ENCODE results near the gene PHRF1. TPM values are rescaled to one million over a fixed set of nuclear protein-coding genes. Genes with fewer than 3 reads are reported as not detected.
"Not testable (repeated sequence)": the region's sequence is repeated elsewhere in the genome, so short reads cannot be mapped to it uniquely, and the experiment has no call there.

Gene PHRF1
- total RNA-seq, 1 experiment from 2014 or later: 35.6 TPM

DNA sequence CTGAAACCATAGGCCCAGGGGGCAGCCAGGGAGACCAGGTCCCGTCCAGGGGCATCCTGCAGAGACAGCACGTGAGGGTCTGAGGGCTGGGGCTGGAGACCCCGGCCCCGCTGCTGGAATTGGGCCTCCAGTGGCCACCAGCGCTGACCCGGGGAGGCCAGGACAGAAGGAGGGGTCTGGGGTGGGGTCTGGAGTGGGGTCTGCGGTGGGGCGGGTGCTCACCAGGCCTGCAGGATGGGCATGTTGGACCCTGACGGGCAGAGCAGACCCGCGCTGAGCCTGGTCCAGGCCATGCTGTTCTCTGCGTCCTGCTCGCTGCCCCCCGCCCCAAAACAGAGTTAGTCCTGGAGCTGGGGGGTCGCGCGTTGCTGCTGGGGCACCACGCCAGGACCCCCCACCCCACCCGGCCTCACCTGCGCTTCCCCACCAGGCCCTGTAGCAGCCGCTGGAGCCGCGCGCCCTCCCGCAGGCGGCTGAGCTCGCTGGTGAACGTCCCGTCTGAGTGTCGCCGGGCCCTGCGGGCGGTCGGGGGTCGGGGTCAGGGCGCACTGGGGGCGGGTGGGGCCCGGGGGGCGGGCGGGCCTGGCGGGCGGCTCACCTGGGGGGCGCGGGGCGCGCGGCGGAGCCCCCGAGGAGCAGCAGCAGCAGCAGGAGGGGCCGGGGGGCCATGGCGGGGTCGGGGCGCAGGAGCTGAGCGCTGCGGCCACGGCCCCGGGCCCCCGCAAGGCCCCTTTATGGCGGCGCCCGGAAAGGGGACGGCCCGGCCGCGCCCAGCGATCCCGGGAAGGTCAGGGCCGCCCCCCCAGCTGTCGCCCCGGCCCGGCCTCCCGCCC, 50.4 kb downstream of the PHRF1 start, which contains the start of gene SCT:
SCT (minus strand) TSS at position 707 of the 833 bp plus-strand sequence; CDS start at position 669, 38 bp downstream.
- no peak for DNase-seq (ENCODE audit: low read depth)

DNA sequence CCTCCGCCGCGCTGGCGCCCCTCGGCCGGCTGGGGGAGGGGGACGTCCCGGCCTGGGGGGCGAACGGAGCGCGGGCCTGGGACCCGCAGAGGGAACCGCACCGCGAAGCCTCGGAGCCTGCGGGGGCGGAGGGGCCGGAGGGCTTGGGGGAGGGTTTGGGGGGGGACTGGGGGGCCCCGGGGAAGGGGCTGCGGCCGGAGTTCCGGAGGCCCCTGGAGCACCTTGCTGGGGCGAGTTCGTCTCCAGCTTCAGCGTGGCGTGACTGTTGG, 51.0 kb downstream of the PHRF1 start:
- no peak for DNase-seq (ENCODE audit: low read depth)

DNA sequence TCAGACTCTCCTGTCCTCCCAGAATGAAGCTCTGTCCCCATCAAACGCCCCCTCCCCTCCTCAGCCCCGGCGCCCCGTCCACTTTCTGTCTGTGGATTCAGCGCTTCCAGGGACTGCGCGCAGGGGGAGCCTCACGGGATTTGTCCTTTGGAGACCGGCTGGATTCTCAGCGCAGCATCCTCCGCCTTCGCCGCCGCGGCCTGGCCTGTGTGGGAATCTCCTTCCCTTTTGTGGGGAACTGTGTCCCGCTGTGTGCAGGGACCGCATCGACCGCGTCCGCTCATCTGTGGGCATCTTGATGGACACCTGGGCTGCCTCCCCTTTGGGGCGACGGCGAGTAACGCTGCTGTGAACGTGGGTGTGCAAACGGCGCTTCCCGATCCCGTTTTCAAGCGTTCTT, 51.8 kb downstream of the PHRF1 start:
- no peak for DNase-seq (ENCODE audit: low read depth)

DNA sequence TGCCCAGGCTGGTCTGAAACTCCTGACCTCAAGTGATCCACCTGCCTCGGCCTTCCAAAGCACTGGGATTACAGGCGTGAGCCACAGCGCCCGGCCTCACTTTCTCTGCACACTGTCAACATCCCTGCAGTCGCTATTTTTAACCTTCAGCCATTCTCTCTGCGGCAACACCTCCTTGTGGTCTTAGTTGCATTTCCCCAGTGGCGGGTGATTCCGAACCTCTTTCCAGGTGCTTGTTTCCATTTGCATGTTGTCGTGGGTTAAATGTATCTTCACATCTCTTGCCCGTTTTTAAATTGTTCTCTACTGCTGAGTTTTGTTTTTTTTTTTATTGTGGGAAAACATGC, 52.9 kb downstream of the PHRF1 start:
- DNase-seq (ENCODE audit: low read depth): no peak

DNA sequence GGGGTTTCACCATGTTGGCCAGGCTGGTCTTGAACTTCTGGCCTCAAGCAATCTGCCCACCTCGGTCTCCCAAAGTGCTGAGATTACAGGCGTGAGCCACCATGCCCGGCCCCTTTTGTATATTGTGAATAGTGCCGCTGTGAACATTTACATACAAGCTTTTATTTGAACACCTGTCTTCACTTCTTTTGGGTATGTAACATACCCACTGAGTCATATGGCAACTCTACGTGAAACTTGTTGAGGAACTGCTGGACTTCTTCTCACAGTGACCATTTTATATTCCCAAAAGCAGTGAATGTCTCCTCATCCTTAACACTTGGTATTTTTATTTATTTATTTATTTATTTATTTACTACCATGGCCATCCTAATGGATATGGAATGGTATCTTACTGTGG, 54.6 kb downstream of the PHRF1 start:
- DNase-seq (ENCODE audit: low read depth): no peak

DNA sequence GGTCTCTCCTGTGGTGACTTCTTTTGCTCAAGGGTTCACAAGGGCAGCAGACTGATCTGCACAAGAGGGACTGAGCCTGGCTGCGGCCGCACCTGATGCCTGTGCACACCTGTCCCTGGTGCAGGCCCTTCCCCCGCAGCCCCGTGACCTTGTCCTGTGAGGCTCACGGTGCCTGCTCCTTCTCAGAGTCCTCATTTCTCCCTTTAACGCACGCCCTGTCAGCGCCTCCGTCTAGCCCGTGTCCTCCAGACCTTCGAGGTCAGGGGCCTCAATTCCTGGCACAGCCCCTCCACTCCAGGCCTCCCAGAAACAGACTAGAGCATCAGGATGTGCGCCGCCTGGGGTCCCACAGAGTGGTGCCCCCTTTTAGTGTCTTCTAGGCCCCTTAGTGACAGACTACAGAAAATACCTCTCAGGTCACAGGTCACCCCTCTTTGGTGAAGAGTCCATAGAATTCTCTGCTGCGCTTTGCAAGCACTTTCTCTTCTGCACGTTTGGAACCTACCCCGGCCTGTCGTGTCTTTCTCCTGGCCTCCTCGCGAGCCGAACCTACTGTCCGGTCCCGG, 59.8 kb downstream of the PHRF1 start:
- no peak for DNase-seq (ENCODE audit: low read depth)

DNA sequence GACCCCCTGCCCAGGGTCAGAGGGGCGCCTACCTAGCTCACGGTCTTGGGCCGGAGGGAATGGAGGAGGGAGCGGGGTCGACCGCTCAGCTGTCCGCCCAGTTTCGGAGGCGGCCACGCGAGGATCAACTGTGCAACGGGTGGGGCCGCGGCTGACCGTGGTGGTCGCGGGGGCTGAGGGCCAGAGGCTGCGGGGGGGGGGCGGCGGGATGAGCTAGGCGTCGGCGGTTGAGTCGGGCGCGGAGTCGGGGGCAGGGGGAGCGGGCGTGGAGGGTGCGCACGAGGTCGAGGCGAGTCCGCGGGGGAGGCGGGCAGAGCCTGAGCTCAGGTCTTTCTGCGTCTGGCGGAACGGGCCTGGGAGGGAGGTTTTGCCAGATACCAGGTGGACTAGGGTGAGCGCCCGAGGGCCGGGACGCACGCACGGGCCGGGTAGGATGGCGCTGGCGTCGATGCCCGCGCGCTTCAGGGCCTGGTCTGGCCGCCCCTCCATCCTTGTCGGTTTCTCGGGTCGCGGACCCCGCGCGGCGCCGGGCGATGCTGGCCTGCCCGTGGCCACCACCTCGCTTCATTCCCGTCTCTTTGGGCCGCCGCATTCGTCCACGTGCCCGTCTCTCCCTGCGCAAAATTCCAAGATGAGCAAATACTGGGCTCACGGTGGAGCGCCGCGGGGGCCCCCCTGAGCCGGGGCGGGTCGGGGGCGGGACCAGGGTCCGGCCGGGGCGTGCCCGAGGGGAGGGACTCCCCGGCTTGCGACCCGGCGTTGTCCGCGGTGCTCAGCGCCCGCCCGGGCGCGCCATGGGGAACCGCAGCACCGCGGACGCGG, 60.5 kb downstream of the PHRF1 start, which contains the start of gene DRD4:
DRD4 (plus strand) TSS at position 759 of the 822 bp plus-strand sequence; CDS start at position 795, 36 bp downstream.
- no peak for DNase-seq (ENCODE audit: low read depth)

DNA sequence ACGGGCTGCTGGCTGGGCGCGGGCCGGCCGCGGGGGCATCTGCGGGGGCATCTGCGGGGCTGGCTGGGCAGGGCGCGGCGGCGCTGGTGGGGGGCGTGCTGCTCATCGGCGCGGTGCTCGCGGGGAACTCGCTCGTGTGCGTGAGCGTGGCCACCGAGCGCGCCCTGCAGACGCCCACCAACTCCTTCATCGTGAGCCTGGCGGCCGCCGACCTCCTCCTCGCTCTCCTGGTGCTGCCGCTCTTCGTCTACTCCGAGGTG, 61.0 kb downstream of the PHRF1 start:
- no peak for DNase-seq (ENCODE audit: low read depth)

DNA sequence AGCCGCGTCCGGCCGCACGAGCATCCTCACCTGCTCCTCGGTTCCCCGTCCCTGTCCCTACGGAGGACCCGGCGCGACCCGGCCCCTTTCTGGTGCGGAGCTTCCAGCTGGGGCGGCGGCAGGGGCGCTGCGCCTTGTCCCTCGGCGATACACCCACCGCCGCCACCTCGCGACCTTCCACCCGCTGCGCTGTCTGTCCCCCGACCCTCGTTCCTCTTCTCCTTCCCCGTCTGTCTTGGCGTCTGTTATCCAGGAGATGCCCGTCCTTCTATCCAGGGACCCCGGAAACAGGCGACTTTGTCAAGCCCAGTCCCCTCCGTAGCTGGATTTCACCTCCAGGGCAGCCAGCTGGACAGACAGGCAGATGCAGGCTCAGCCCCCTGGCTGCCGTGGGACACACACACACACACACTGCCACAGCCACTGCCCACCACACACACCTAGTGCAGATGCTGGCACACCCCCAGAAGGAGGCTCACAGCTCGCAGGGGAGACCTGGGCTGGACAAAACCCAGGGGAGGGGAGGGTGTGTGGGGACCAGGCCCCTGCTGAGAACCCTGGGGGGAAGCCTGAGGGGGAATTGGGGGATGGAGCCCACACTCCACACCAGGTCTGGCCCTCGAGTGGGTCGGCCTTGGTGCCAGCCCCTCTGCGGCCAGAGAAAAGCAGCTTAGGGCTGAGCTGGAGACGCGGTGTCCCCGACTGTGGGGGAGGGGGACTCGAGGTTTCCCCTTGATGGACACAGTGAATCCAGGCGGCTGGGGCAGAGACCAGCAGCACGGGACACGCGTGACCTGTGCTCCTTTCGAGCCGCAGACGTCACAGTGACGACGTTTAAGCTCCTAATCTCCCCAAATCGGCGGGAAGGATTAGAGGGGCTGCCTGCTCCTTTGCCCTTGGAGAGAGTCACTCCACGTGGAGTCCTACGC, 61.6 kb downstream of the PHRF1 start:
- no peak for DNase-seq (ENCODE audit: low read depth)

DNA sequence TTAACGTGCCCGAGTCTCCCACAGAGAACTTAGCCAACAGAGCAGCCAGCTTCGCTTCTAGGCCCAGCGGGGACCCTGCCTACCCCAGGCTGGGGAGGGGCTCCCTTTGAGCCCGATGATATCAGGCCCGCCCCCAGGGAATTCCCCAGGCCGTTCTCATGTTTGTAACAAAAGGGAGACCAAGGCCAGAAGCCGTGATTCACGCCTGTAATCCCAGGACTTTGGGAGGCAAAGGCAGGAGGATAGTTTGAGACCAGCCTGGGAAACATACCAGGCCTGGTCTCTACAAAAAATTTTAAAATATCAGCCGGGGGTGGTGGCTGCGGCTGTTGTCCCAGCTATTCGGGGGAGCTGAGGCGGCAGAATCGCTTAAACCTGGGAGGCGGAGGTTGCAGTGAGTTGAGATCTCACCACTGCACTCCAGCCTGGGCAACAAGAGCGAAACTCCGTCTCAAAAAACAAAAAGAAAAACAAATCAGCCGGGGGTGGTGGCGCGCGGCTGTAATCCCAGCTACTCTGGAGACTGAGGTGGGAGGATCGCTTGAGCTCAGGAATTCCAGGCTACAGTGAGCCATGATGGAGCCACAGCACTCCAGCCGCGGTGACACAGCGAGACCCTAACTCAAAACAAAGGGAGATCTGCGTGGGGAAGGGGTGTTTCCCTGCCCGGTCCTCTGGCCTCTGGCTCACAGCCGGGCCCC, 62.5 kb downstream of the PHRF1 start:
- no peak for DNase-seq (ENCODE audit: low read depth)

DNA sequence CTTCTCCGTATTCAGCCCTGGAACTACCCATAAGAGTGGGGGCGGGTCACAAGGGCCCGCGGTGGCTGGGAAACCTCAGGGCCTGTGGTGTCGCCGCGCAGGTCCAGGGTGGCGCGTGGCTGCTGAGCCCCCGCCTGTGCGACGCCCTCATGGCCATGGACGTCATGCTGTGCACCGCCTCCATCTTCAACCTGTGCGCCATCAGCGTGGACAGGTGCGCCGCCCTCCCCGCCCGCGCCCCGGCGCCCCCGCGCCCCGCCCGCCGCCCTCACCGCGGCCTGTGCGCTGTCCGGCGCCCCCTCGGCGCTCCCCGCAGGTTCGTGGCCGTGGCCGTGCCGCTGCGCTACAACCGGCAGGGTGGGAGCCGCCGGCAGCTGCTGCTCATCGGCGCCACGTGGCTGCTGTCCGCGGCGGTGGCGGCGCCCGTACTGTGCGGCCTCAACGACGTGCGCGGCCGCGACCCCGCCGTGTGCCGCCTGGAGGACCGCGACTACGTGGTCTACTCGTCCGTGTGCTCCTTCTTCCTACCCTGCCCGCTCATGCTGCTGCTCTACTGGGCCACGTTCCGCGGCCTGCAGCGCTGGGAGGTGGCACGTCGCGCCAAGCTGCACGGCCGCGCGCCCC, 63.2 kb downstream of the PHRF1 start:
- no peak for DNase-seq (ENCODE audit: low read depth)

DNA sequence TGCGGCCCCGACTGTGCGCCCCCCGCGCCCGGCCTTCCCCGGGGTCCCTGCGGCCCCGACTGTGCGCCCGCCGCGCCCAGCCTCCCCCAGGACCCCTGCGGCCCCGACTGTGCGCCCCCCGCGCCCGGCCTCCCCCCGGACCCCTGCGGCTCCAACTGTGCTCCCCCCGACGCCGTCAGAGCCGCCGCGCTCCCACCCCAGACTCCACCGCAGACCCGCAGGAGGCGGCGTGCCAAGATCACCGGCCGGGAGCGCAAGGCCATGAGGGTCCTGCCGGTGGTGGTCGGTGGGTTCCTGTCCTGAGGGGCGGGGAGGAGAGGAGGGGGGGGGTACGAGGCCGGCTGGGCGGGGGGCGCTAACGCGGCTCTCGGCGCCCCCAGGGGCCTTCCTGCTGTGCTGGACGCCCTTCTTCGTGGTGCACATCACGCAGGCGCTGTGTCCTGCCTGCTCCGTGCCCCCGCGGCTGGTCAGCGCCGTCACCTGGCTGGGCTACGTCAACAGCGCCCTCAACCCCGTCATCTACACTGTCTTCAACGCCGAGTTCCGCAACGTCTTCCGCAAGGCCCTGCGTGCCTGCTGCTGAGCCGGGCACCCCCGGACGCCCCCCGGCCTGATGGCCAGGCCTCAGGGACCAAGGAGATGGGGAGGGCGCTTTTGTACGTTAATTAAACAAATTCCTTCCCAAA, 63.9 kb downstream of the PHRF1 start:
- no peak for DNase-seq (ENCODE audit: low read depth)

DNA sequence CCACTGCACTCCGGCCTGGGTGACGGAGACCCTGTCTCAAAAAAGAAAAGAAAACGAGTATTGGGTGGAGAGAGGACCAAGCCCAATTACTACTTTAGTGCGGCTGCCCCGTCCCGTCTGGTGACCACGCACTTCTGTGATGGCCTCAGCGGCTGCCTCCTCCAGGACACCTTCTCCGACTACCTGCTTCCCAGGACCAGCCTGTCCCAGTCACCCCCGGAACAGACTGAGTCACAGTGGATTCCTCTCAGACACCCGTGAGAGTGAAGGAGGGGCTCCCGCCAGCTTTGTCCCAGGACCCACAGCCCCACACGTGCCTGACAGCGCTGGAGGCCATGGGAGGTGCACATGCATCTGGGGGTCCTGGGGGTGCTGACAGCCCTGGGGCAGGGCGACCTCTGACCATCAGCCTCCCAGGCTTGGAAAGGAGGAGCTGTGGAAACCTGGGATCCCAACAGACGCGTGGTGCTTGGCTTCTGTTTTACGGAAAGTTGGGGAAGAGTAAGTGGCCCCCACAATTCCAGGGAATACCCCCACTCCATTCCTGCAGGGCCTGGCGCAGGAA, 65.6 kb downstream of the PHRF1 start:
- no peak for DNase-seq (ENCODE audit: low read depth)

DNA sequence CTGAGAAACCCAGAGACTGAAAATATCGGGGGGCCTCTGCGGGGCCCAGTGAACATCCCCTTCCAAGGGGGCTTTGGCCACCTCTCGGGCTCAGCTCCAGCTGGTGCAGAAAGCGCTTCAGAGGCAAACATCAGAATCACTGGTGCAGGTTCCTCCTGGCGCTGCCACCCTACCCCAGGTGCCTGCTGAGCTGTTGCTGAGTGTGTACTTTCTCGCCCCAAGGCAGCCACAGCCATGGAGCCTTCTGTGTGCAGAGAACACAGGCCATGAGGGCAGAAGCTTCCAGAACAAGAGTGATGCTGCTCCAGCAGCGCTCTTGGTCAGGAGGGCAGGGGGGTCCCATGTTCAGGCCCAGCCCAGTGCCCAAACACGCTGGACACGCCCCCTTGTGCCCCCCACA, 67.1 kb downstream of the PHRF1 start:
- no peak for DNase-seq (ENCODE audit: low read depth)

DNA sequence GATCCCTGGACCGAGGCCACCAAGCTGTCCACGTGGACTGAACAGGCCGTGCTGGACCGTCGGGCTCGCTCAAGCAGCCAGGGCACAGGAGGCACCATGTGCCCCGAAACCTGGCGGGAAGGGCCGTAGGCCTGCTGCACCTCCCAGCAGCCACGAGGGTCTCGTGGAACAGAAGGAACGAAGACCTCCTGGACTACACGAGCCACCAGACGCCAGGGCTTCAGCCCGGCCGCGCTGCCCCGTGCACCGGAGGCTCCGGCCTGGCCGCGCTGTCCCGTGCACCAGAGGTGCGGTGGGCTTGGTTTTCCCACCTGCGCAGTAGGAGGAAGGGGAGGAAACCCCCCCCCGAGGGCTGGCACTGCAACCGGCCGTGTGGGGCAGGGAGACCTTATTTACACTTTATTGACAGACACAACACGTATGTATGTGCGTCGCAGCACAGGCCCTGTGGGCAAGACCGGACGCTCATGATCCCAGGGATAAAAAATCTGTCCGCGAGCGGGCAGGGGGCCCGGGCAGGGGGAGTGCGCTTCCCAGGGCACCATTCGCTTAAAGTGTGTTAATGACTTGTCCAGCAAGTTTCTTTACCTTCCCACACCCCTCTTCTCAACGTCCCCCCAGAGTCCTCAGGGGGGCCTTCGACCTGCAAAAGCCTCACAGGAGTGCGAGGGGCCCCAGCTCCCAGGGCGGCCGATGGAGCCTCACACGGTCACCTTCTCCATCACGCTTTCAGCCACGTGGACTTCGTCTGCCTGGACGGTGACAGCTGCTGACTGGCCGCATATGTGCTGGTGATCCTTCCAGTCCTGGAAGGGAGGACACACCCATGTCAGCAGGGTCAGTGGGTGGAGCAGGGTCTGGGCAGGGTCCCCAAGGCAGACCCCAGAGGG, 67.8 kb downstream of the PHRF1 start:
- DNase-seq (ENCODE audit: low read depth): no peak

DNA sequence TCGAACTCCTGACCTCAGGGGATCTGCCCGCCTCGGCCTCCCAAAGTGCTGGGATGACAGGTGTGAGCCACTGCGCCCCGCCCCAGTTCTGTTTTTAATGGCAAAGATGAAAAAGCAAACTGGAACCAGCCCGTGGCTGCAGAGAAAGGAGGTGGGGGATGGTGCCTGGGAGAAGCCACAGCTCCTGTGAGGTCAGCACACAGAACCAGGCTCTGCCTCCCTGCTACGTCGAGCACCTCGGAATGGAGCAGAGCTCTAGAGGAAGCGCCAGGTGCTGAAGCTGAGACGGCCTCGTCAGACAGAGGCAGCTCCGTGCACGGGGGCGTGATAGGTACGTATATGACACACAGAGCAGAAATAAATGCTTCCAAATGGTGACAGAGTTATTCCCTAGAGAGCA, 69.3 kb downstream of the PHRF1 start:
- DNase-seq (ENCODE audit: low read depth): no peak

DNA sequence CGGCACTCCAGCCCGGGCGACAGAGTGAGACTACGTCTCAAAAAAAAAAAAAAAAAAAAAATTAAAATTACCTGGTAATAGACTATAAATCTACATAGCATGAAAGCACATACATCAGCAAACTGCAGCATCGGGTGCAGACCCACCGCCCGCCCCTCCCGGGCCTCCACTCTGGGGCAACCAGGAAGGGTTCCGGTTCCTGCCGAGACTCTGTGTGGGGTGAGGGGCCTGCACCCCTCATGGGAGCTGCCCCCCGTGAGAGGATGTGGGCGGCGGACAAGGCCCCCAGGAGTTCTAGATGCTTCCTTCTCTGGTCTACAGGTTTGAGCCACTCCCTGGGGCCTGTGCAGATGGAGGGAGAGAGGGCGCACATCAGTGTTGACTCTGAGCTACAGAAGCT, 69.9 kb downstream of the PHRF1 start:
- DNase-seq (ENCODE audit: low read depth): no peak

DNA sequence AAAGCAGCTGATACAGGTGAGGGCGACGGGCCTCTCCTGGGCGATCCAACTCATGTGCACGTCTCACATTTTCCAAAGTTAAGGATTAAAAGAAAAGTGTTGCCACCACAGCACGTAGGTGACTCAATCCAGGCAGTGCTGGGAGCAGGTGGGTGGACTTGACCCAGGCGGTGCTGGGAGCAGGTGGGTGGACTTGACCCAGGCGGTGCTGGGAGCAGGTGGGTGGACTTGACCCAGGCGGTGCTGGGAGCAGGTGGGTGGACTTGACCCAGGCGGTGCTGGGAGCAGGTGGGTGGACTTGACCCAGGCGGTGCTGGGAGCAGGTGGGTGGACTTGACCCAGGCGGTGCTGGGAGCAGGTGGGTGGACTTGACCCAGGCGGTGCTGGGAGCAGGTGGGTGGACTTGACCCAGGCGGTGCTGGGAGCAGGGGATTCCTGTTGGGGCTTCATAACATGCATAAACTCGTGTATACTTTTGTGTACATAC, 71.4 kb downstream of the PHRF1 start:
- DNase-seq (ENCODE audit: low read depth): not testable (repeated sequence)

DNA sequence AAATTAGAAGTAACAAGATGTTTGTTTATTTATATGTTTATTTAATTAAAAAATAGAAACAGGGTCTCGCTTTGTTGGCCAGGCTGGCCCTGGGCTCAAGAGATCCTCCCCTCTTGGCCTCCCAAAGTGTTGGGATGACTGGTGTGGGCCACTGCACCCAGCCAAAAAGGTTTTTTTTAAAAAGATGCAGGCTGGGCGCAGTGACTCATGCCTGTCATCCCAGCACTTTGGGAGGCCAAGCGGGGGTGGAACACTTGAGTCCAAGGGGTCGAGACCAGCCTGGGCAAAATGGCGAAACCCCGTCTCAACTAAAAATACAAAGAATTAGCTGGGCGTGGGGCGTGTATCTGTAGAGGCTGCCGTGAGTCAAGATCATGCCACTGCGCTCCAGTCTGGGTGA, 74.2 kb downstream of the PHRF1 start:
- peak; percentile 29 for DNase-seq (ENCODE audit: low read depth)

Data from LHCN-M2 (cell line).